Islet of Langerhans (tissue), 1 donor: ENCODE data around the gene PTGER1.

Source experiments
- FAIRE-seq: peaks from one replicate; lab custom pipeline; 2011; peaks lifted over from hg19 to GRCh38; lab: Jason Lieb, UNC

Gene PTGER1

DNA sequence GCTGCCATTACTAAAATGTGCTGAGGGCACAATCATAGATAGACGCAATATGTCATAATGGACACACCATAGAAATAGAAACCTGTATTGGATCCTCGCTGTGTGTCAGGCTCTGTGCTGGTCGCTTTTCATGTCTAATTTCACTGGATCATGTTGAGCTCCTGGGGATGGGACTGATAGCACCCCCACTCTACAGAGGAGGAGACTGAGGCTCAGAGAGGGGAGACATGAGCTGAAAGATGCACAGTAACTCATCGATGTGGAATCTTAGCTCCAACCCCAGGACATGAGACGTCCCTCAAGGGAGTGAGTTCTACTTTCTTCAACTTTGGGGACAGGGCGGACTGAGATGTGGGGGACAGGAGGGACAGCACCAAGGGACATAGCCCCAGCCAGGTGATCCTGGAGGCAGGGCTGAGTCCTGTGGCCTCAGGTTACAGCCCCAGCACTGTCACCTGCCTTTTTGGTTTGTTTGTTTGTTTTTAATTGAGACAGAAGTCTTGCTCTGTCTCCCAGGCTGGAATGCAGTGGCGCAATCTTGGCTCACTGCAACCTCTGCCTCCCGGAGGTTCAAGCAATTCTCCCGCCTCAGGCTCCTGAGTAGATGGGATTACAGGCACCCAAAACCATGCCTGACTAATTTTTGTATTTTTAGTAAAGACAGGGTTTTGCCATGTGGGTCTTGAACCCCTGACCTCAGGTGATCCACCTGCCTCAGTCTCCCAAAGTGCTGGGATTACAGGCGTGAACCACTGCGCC lies 27.4 kb upstream of the PTGER1 start:
- no peak for FAIRE-seq

DNA sequence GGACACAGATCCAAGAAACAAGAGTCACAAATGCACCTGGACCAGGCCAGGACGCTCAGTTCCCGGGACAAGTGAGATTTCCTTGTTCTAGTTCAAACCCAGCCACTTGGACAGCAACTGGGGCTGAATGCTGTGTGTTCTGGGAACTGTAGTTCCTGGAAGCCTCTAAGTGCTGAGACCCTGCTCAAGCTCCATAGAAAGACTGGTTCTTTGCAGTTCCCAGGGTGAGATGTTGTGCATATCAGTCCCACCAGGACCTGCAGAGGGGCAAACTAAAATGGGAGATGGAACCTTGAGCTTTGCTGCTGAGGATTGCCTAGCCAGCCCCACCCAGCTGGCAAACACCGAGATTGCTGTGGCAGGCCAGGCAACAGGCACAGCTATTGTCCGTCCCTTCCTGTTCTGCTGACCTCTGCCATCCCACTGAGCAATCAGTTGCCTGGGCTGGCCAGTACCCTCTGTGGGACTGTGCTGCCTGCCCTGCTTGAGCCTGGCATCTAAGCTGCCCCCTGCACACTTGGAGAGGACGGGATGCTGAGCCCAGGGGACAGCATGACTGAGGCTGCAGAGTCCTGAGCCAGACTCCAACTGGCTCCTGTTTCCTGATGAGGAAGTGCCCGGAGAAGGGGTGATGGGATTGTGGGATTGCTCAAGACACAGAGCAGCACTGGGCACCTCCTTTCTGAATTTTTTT lies 22.2 kb upstream of the PTGER1 start:
- FAIRE-seq = no peak

DNA sequence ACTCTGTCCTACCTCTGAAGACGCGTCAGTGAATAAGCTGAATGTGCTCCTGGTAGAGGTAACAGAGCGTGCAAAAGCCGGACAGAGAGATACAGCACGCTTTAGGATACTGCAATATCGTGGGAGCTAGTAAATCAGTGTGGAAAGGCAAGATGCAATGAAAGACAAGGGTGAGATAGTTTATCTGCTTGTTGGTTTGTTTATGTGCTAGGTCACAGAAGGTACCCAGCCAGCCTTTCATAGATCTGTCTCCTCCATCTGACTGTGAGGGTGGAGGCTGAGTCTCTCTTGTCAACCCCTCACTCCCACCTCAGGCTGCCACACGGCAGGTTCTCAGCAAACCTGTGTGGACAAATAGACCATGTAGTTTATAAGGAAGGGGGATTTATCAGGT lies 21.7 kb upstream of the PTGER1 start:
- no peak for FAIRE-seq

DNA sequence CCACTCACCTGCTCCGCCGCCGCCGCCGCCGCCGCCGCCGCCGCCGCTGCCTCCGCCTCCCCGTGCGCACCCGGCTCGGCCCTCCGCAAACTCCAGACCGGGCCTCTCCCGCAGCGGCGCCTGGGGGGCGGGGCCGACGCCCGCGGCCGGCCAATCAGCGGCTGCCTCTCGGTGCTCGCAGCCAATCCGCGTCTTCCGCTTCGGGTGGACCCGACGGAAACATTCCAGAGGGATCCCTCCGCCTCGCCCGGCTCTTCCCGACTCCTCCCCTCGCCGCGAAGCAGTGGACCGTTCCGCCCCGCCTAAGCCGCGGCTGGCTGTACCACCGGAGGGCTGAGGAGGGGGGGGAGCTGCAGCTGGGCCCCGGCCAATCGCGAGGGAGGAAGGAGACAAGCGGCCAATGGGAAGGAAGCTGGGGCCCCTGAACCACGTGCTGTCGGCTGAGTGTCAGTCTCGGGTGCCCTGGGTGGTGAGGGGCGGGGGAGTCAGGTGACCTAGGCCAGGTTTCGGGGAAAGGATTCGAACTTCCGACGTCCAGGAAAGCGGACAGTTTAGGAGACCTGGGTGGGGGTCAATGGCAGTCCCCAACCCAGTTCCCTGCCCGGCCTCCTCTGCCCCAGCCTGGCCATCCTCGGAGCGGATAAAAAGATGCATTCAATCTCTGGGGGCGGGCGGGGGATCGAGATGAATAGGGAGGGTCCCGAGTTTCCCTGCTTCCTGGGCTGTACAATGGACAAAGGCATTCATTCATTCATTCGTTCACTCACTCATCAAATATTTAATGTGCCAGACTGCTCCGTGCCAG lies 21.1 kb upstream of the PTGER1 start, which contains the start of gene GIPC1:
TSS of gene GIPC1 (minus strand) at position 99 of the 805 bp plus-strand sequence. CDS start 13,151 bp downstream, outside the sequence.
- FAIRE-seq = peak; percentile 73

DNA sequence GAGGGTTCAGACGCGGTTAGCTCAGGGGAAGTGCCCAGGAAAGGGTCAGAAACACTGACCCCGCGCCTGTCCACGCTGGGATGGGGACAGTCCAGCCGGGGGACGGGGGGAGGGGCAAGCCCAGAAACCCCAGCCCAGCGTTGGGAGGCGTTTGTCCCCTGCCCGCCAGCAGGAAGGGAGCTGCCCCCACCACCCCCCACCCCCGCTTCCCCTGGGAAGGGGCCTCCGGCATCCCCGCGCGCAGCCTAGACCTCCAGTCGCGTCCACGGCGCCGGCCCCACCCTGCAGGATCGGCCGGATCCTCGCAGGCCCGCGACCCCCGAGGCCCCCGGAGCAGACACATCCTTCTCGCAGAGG lies 20.5 kb upstream of the PTGER1 start:
- FAIRE-seq = no peak

DNA sequence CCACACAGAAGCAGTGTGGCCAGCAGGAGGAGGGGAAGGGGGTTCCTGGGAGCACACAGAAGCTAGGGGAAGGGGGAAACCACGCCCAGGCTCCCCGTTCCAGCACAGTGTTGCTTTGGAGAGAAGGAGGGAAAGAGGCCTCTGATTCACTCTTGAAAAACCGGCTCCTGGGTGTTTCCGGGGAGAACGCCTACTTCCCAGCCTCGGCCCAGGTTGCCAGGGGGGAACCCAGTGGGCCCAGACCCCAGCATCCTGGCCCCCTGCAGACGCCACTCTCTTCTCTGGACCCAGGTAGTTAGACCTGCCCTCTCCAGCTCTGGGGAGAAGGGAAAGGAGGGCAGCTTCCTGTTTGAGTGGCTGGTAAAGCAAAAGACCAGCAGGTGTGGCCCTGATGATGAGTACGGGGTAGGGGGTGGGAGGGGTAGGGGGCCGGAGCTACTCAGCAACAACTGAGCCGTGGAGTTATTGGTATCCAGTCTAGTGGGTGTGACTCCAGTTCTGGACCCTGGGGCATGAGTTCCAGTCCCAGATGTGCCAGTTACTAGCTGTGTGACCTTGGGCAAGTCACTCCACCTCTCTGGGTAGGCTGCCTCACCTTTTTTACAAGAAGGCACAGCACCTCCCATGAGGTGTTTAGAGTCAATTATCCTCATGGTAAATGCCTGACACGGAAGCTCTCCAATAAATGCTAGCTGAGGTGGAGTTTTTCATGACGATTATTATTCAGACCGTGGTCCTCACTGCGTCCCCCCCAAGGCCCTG lies 19.9 kb upstream of the PTGER1 start:
- no peak for FAIRE-seq

DNA sequence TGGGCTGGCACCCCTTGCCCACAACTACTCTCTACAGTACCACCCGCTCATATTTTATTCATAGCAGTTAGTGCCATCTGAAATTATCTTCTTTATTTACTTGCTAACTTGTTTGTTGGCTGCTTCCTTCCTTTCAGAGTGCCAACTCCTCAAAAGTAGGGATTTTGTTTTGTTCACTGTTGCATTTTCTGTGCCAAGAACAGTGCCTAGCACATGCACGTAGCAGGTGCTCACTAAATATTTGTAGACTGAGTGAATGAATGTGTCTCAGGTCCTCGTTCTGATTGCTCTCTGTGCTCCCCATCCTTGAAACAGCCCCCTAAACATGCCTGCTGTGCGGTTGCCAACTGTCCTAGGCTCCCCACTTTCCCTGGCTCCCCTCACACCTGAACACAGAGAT lies 19.3 kb upstream of the PTGER1 start:
- FAIRE-seq = no peak

DNA sequence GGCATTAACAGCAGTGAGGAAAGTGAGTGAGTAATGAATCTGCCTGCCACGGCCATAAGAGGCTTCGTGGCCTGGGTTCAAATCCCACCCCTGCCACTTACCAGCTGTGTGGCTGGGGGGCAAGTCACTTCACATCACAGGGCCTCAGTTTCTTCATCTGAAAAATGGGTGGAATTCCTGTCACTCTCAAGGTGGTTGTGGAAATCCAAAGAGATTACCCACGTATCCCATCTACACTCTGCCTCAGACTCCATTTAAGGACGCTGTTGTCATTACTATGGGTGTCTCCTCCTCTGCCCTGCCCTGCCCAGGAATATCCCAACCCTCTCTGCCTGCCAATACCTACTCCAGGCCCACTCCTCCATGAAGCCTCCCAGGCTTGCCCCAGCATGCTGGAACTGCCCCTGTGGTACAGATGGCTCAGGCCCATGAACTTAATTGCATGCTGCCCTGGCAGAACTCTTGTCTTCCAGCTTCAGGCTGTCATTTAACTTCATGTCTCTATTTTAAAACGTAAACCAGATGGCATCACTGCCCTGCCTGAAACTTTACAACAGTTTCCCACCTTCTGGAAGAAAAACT lies 17.7 kb upstream of the PTGER1 start:
- no peak for FAIRE-seq

DNA sequence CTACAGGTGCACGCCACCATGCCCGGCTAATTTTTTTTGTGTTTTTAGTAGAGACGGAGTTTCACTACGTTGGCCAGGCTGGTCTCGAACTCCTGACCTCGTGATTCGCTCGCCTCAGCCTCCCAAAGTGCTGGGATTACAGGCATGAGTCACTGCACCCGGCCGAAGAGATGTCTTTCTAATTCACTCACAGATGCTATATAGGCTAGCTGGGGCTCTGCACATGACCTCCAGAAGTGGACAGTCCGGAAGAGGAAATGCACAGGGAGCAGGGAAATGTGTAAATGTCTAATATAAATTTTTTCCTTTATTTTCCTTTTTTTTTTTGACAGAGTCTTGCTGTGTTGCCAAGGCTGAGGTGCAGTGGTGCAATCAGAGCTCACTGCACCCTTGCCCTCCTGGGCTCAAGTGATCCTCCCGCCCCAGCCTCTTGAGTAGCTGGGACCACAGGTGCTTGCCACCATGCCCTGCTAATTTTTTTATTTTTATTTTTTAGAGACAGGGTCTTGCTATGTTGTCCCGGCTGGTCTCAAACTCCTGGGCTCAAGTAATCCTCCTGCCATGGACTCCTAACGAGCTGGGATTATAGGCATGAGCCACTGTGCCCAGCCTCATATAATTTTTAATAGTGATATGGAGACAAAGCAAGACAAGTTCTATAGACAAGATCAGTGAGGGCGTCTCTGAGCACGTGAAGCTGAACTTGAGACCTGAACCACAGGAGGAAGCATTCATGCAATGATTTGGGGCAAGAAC lies 12.4 kb upstream of the PTGER1 start:
- no peak for FAIRE-seq

DNA sequence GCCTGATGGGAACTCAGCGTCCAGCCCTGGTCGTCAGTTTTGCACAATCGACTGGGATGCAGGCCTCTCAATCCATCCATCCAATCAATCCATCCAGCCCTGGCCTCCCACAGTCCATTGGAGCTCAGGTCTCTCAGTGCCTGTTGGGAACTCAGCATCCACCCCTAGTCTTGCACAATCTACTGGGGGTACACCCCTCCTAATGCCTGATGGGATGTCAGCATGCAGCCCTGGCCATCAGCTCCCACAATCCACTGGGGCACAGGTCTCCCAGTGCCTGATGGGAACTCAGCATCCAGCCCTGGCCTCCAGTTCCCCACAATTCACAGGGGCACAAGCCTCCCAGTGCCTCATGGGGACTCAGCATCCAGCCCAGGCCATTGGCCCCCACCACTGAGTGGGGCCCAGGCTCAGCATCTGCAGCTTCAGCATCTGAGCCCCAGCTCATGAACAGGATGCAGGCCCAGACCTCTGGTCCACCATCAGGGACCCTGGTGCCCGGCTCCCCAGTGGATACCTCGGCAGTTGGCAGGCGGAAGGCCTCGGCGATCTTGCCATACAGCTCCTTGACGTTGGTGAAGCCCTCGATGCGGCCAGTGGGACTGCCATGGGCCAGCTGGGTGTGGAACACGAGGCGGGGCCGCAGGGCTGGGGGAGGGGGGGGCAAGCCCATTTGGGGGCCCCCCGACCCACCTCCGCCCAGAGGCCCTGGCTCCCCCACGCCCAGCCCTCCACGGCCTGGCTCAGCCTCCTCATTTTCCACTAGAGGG lies 7.2 kb upstream of the PTGER1 start:
- FAIRE-seq = no peak

DNA sequence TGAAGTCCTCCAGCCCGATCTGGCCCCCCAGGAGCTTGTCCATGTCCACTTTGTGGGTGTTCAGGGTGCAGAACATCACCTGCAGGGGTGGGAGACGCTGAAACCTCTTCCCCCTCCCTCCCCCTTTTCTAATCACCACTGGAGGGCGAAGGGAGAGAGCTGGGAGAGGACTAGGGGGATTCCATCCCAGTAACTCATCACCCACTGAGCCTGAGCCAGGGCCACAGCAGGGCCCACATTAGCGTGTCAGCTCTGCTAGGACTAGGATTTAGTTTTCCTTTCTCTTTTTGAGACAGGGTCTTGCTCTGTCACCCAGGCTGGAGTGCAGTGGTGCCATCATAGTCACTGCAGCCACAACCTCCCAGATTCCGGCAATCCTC lies 5.5 kb upstream of the PTGER1 start:
- no peak for FAIRE-seq

DNA sequence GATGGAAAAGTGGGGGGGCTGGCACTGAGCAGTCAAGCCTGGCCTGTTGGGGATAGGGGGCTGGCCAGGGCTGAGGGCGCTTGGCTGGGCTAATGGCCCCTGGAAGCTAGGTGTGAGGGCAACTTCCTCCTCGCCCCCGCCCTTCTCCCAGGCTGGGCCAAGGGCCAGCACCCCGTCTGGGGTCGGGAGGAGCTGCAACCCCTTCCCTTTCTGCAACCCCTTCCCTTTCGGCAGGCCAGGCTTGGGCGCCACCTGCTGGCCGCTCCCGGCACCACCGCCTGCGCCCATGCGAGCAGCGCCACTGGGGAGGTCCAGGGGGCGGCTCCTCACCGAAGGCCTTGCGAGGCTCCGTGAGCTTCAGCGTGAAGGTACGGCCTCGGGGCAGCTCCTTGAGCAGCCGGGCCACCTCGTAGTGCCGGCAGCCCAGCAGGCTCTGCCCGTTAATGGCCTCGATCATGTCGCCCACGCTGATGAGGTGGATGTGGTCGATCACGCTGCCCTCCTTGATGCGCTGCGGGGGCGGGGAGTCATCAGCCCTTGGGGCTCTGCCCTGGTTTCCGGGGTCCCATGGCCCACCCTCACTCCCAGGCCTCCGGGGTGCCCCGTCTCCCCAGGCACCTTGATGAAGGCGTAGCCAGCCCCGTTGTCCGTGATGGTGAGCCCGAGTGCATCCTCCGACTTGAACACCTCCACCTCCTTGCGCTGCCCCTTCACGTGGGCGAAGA lies 5.0 kb upstream of the PTGER1 start:
- no peak for FAIRE-seq

DNA sequence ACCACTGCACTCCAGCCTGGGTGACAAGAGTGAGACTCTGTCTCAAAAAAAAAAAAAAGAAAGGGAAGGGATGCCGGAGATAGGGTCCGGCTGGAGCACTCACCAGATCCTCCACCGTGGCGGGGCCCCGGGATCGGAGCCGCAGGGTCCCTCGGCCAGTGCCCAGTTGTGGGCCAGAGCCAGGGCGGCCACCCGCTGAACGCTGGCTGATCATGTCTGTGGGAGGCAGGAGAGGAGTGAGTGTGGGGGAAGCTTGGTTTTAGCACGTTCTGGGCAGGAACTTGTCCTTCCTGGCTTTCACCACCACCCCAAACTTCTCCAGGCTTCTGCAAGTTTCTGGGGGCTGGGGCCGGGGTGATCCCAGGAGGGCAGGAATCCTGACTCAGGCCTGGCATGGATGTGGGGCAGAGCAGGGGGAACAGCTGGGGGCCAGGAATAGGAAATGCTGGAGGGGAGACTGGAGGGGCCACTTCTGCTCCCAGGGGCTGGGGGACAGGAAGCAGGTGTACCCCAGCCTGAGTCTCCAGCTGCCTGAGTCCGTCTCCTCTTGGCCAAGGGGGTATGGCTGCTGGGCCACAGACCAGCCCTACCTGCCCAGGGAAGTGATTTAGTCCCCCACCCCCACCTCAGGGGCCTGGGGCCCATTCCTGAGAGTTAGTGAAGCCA lies 4.3 kb upstream of the PTGER1 start:
- no peak for FAIRE-seq

DNA sequence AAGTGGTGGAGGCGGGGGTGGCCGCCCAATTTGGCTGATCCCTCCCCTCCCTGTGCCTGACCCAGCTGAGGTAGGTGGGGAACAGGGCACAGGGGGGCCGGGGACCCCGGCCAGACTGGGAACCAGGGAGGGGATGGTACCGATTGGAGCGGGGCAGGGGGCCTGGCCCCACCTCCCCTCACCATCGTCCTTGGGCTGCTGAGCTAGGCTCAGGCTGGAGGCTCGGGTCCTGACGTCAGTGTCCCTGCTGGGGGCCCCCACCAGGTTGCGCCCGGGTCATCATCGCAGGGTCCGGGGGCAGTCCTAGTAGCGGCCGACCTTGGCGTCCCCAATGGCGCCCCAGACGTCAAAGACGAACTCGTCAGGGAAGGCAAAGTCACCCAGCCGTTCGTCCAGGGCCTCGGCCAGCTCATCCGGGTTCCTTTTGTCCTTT lies 3.0 kb upstream of the PTGER1 start:
- no peak for FAIRE-seq

DNA sequence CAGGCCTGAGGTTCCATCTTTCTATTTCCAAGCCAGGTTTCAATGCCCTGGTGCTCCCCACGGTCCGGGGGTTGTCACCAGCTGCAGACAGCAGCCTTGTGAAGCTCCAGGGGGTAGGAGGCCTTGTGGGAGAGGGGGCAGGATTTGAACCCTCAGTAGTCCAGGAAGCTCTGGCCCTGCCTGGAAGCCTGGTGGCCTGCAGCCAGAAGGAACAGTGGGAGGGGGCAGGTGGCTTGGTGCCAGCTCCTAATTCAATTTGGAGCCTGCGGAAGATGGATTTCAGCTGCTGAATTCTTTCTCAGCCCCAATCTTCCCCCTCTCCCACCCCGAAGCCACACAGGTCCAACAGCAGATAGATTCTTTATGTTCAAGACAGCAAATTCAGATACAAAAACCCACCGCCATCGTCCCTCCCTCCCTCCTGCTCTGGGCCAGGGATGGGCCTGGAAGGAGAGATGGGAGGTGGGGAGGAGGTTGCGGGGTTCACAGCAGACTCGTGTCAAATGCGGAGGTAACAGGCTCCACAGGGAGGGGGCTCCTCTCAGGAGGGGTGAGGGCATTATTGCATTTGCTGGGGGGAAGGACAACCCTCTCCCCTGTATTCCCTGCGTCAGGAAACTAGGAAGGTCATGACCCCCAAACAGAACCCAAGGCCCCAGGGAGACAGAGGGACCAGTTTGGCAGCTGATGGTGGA lies 2.4 kb upstream of the PTGER1 start:
- FAIRE-seq = no peak

DNA sequence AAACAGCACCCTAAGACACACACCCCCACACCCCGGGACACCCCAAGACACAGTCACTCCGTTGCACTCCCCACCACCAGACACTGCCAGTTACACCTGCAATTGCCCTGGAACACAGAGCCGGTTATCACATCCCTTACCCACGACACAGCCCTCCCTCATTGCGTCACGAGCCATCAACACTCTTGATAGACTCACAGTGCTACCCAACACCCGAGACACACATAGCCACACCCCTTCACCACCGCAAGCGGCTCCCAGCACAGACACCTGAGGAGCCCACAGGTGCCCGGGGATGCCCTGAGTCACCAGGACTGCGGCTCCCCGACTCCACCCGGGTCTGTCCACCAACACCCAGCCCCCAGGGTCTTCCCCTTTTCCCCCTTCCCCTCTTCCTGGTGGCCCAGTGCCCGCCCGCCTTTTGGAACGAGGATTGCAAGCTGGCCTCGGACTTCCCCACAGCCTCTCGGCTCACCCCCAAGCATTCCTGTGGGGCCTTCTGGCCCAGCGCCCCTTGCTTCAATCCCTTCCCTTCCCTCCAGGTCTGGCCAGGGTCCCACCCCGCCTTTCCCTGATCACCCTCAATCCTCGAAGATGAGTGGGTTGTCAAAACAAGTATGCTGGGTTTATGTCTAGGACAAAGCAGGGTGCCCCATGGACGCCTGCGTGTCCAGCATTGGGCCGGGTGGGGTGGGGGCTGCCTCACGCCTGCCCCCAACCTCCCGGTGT lies 1.7 kb upstream of the PTGER1 start:
- no peak for FAIRE-seq

DNA sequence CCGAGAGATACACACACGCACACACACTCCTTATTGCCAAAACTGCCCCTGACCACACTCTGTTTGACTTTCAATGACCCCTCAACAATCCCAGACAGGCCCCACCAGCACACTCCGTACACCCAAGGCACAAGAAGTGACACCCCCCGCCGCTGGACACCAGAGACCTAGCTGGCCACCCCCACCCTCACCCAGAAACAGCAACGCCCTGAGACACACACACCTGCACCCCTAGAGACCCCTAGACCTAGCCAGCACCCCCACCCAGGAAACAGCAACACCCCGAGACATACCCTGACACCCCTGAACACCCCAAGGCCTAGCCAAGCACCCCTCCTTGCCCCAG lies 1.1 kb upstream of the PTGER1 start:
- FAIRE-seq = no peak

DNA sequence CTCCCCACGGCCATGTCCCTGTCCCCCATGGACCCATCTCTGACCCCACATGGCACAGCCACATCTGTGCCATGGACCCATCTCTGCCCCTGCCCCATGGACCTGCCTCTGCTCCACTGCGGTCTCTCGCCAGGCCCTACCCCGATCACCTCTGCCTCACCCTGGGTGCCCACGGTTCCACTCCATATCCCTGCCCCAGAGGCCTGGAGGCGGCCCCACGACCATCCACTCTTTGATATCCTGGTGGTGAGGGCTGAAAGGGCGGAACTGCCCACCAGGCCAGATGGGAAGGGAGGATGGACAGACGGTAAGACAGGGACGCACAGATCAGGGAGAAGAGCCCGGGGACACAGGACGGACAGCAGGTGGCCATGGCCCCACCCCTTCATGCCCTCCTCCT lies 327 bp downstream of the PTGER1 start:
- FAIRE-seq = no peak
